H1 (cell line): Measurements from ENCODE around the gene CENATAC. TPM values are rescaled to one million over a fixed set of nuclear protein-coding genes. Genes with fewer than 3 reads are reported as not detected.

ENCODE experiments used
- CTCF ChIA-PET: fragments of 300-600 bp; sonication (Branson Sonifier 250); formaldehyde crosslinking; loops from one replicate; lab custom pipeline; 2021; ENCODE audit not compliant: partially characterized antibody; lab: Charles Lee
- POLR2A ChIA-PET: fragments of 300-600 bp; sonication (Branson Sonifier 250); formaldehyde crosslinking; loops from one replicate; lab custom pipeline; 2021; ENCODE audit warnings: inconsistent platforms; ENCODE audit not compliant: partially characterized antibody; lab: Charles Lee
- DNase-seq, 2 experiments: peaks; one replicate each; pipeline versions ENCODE4 v3.0.0 to v3.0.0-alpha.2; 2010 to 2022; ENCODE audit warnings: low spot score in 2 of 2, low read depth in 1 of 2, mixed read lengths in 1 of 2
- FAIRE-seq: peaks from 2 replicates; lab custom pipeline; 2011; peaks lifted over from hg19 to GRCh38; lab: Jason Lieb, UNC
- H2AFZ ChIP-seq: 2 replicates; pipeline ENCODE4 v1.8.1; 2012; ENCODE audit warnings: low read length, inconsistent platforms
- H2AK5ac ChIP-seq: 2 replicates; pipeline ENCODE4 v1.6.1; 2013; ENCODE audit warnings: low read depth, low read length
- H2BK120ac ChIP-seq: replicated peaks from 2 replicates; pipeline ENCODE3; 2013; ENCODE audit warnings: low read depth, low read length, inconsistent platforms
- H2BK12ac ChIP-seq: 2 replicates; pipeline ENCODE4 v1.6.1; 2013; ENCODE audit warnings: low read depth, low read length
- H2BK15ac ChIP-seq: 2 replicates; pipeline ENCODE4 v1.6.1; 2013; ENCODE audit warnings: low read length
- H2BK20ac ChIP-seq: 2 replicates; pipeline ENCODE4 v1.6.1; 2013; ENCODE audit warnings: low read length
- H2BK5ac ChIP-seq: 2 replicates; pipeline ENCODE4 v1.6.1; 2013; ENCODE audit warnings: low read depth, low read length
- H3K14ac ChIP-seq: 2 replicates; pipeline ENCODE4 v1.6.1; 2013; ENCODE audit warnings: inconsistent platforms; ENCODE audit not compliant: insufficient read length
- H3K18ac ChIP-seq: 2 replicates; pipeline ENCODE4 v1.6.1; 2013; ENCODE audit warnings: low read length; ENCODE audit errors: extremely low read depth
- H3K23ac ChIP-seq: 2 replicates; pipeline ENCODE4 v1.6.1; 2013; ENCODE audit warnings: inconsistent platforms; ENCODE audit not compliant: insufficient read length
- H3K23me2 ChIP-seq: 2 replicates; pipeline ENCODE4 v1.6.1; 2013; ENCODE audit warnings: low read depth, low read length
- H3K27ac ChIP-seq: 2 replicates; pipeline ENCODE4 v1.6.1; 2011; ENCODE audit warnings: low read depth, low read length, inconsistent platforms
- H3K27me3 ChIP-seq, 4 experiments: replicated peaks in 1 of 4; 1 replicate in 1 of 4; 2 replicates in 3 of 4; pipeline versions ENCODE4 v1.6.1 to v1.8.1; 2011 to 2013; ENCODE audit warnings: low read length in 3 of 4, mild to moderate bottlenecking in 3 of 4, inconsistent platforms in 2 of 4, mixed read lengths in 2 of 4, moderate library complexity in 1 of 4; ENCODE audit not compliant: control insufficient read depth in 3 of 4, insufficient read depth in 3 of 4; ENCODE audit errors: extremely low read depth in 1 of 4
- H3K36me3 ChIP-seq, 4 experiments: 2 replicates each; pipeline versions ENCODE4 v1.6.1 to v1.8.1; 2011 to 2013; ENCODE audit warnings: mild to moderate bottlenecking in 4 of 4, low read length in 3 of 4, moderate library complexity in 2 of 4, control low read depth in 1 of 4, inconsistent platforms in 1 of 4; ENCODE audit not compliant: insufficient read depth in 4 of 4, control insufficient read depth in 2 of 4
- H3K4ac ChIP-seq: replicated peaks from 2 replicates; pipeline ENCODE3; 2013; ENCODE audit warnings: low read length, low read depth, mixed read lengths, inconsistent platforms; ENCODE audit not compliant: insufficient read length
- H3K4me1 ChIP-seq, 4 experiments: replicated peaks in 1 of 4; 1 replicate in 1 of 4; 2 replicates in 3 of 4; pipeline versions ENCODE4 v1.6.1 to v1.8.1; 2011 to 2013; ENCODE audit warnings: low read length in 3 of 4, inconsistent platforms in 2 of 4, mixed read lengths in 1 of 4; ENCODE audit not compliant: insufficient read depth in 4 of 4, control insufficient read depth in 3 of 4
- H3K4me2 ChIP-seq, 2 experiments: 2 replicates each; pipeline versions ENCODE4 v1.6.1 to v1.8.1; 2011 to 2013; ENCODE audit warnings: low read depth in 2 of 2, low read length in 2 of 2, control low read depth in 1 of 2, inconsistent platforms in 1 of 2, mild to moderate bottlenecking in 1 of 2; ENCODE audit not compliant: insufficient read depth in 1 of 2
- H3K4me3 ChIP-seq, 4 experiments: fragments of 200-600, 300-600 bp in 1 of 4; sonication (generic), shearing (Covaris generic), sonication (Bioruptor Twin) in 1 of 4; 2 replicates each; pipeline versions ENCODE4 v1.5.1 to v1.8.1; 2011 to 2016; ENCODE audit warnings: low read length in 4 of 4, low read depth in 3 of 4, control low read depth in 2 of 4, inconsistent platforms in 2 of 4, mild to moderate bottlenecking in 2 of 4, mixed read lengths in 1 of 4, moderate library complexity in 1 of 4; ENCODE audit not compliant: insufficient read depth in 2 of 4; ENCODE audit errors: extremely low read depth in 1 of 4
- H3K56ac ChIP-seq: replicated peaks from 2 replicates; pipeline ENCODE3; 2013; ENCODE audit warnings: low read depth, mild to moderate bottlenecking, mixed read lengths, low read length, inconsistent platforms; ENCODE audit not compliant: insufficient read length
- H3K79me1 ChIP-seq: 2 replicates; pipeline ENCODE4 v1.6.1; 2013; ENCODE audit warnings: low read depth, low read length, control low read depth
- H3K79me2 ChIP-seq, 2 experiments: 2 replicates each; pipeline versions ENCODE4 v1.6.1 to v1.8.1; 2012 to 2013; ENCODE audit warnings: low read length in 2 of 2, mild to moderate bottlenecking in 2 of 2, inconsistent platforms in 1 of 2; ENCODE audit not compliant: insufficient read depth in 2 of 2, control insufficient read depth in 1 of 2
- H3K9ac ChIP-seq, 4 experiments: replicated peaks in 1 of 4; 1 replicate in 1 of 4; 2 replicates in 3 of 4; pipeline versions ENCODE4 v1.6.1 to v1.8.1; 2011 to 2013; ENCODE audit warnings: low read depth in 3 of 4, low read length in 3 of 4, control low read depth in 2 of 4, mild to moderate bottlenecking in 2 of 4, moderate library complexity in 2 of 4, inconsistent platforms in 1 of 4; ENCODE audit errors: extremely low read depth in 1 of 4
- H3K9me3 ChIP-seq, 2 experiments: 2 replicates each; pipeline versions ENCODE4 v1.6.1 to v1.8.1; 2012 to 2013; ENCODE audit warnings: mild to moderate bottlenecking in 2 of 2, moderate library complexity in 2 of 2, control low read depth in 1 of 2, inconsistent platforms in 1 of 2, low read depth in 1 of 2, low read length in 1 of 2, mixed read lengths in 1 of 2; ENCODE audit not compliant: insufficient read depth in 2 of 2
- H4K20me1 ChIP-seq, 2 experiments: replicated peaks in 1 of 2; 2 replicates each; pipeline versions ENCODE3 to v1.8.1; 2011 to 2013; ENCODE audit warnings: inconsistent platforms in 2 of 2, low read length in 2 of 2, mild to moderate bottlenecking in 1 of 2; ENCODE audit not compliant: insufficient read depth in 2 of 2, control insufficient read depth in 1 of 2
- H4K5ac ChIP-seq: 2 replicates; pipeline ENCODE4 v1.6.1; 2013; ENCODE audit warnings: low read length, low read depth, mixed read lengths, inconsistent platforms; ENCODE audit not compliant: insufficient read length
- H4K8ac ChIP-seq: 2 replicates; pipeline ENCODE4 v1.8.0; 2013; ENCODE audit warnings: mild to moderate bottlenecking, moderate library complexity, low read length, inconsistent platforms; ENCODE audit not compliant: insufficient read depth; ENCODE audit errors: extremely low read depth
- H4K91ac ChIP-seq: replicated peaks from 2 replicates; pipeline ENCODE3; 2013; ENCODE audit warnings: low read length, mixed read lengths, inconsistent platforms; ENCODE audit not compliant: insufficient read length
- EZH2 ChIP-seq: fragments of 200-600 bp; sonication (generic); IDR thresholded peaks from 2 replicates; pipeline ENCODE4 v1.7.1; 2012; ENCODE audit warnings: low read depth, mild to moderate bottlenecking, moderate library complexity, low read length, inconsistent platforms; ENCODE audit not compliant: severe bottlenecking
- FOSL1 ChIP-seq: IDR thresholded peaks from 2 replicates; pipeline ENCODE4 v1.6.1; 2011; ENCODE audit warnings: mild to moderate bottlenecking, low read depth, low read length, moderate library complexity; ENCODE audit not compliant: insufficient read depth
- POLR2AphosphoS5 ChIP-seq: IDR thresholded peaks from 2 replicates; pipeline ENCODE4 v1.6.1; 2011; ENCODE audit warnings: low read depth, low read length
- POU5F1 ChIP-seq: IDR thresholded peaks from 2 replicates; pipeline ENCODE4 v1.6.1; 2011; ENCODE audit warnings: low read depth, mild to moderate bottlenecking, low read length, moderate library complexity
- SP2 ChIP-seq: IDR thresholded peaks from 2 replicates; pipeline ENCODE4 v1.6.1; 2012; ENCODE audit warnings: mild to moderate bottlenecking, low read length, inconsistent platforms
- USF2 ChIP-seq: IDR thresholded peaks from 2 replicates; pipeline ENCODE4 v1.6.1; 2011; ENCODE audit warnings: low read length, improper control_type of control experiment
- WGBS, 2 experiments: shearing (Covaris generic) in 1 of 2; methylation state at CpG; one replicate each; pipeline versions ENCODE4 v1.1.6 to v1.1.7; 2013 to 2015; ENCODE audit warnings: low lambda C conversion rate in 2 of 2, mixed read lengths in 2 of 2, inconsistent platforms in 1 of 2, low coverage in 1 of 2, missing lambda C conversion rate in 1 of 2; ENCODE audit not compliant: insufficient replicate concordance in 2 of 2, insufficient coverage in 1 of 2, insufficient read length in 1 of 2; ENCODE audit errors: extremely low coverage in 1 of 2, missing lambda C conversion rate in 1 of 2; 5-methylcytosine and 5-hydroxymethylcytosine counted together
- polyA plus RNA-seq, 7 experiments: library from polyadenylated mRNA; depleted of rRNA in 3 of 7; stranded (reverse) in 5 of 7; unstranded in 2 of 7; fragments of >200 nt in 5 of 7; fragments of 200-250 nt in 2 of 7; gene quantifications; 1 replicate in 5 of 7; 2 replicates in 1 of 7; 4 replicates in 1 of 7; pipeline versions ENCODE4 v1.2.1 to v1.2.3, GENCODE V29; 2011 to 2013; ENCODE audit warnings: missing spikeins in 2 of 7, mixed read lengths in 2 of 7
- total RNA-seq: library from RNA; stranded (reverse); fragmentation: NEBNext Ultra II Directional; extraction: Animal tissue kit (Norgen Biotek cat#: 25700); gene quantifications from 2 replicates; pipeline ENCODE4 v1.2.1, GENCODE V29; 2021

The CENATAC gene
- total and polyA plus RNA-seq, 2 of the 8 experiments (the other 6 are each of a cell fraction or from before 2014, with no cell fraction given), result 22.7 to 36.4 TPM

- Histone ChIP-seq H4K20me1 (peaks cover 3 to 27% of the 10 kb centered on the region in 2 experiments), H3K9me3 (no peaks in the 10 kb centered on the region), H3K14ac (no peak overlapping the region), H3K4me2 (no peak overlapping the region), H3K23me2 (no peaks in the 10 kb centered on the region; the same call in 1 of the 2 replicates), H3K79me2 (no peaks in the 10 kb centered on the region), H3K4me3 (no peak overlapping the region), H2BK5ac (no peak overlapping the region), H2AK5ac (no peak overlapping the region), H2AFZ (no peak overlapping the region), H4K5ac (no peak overlapping the region), H3K27ac (no peak overlapping the region), H4K91ac (no peak overlapping the region), H3K79me1 (0 out of 2 replicates have a peak, but pooled peaks cover 5% of the 10 kb centered on the region), H2BK15ac (no peak overlapping the region), H3K36me3 (peaks cover 53 to 81% (median 76%) of the 10 kb centered on the region in 4 experiments), H2BK120ac (no peak overlapping the region), H2BK20ac (no peak overlapping the region), H3K4ac (no peak overlapping the region), H3K23ac (no peak overlapping the region), H3K4me1 (peaks cover 0 to 3% (median 0%) of the 10 kb centered on the region in 4 experiments; a peak in 1 of 7 replicates), H3K18ac (no peak overlapping the region), H3K56ac (no peak overlapping the region), H2BK12ac (no peak overlapping the region), H3K27me3 (no peaks in the 10 kb centered on the region), H4K8ac (no peak overlapping the region), H3K9ac (no peak overlapping the region)
- 87% methylated on average over 9 of the region's 9 CpGs; no CpG with 5 or more reads in 1 of the 2 experiments for WGBS, 2 experiments
- ChIA-PET POLR2A (interaction anchor here (0.6 to 2.2 kb wide), 8 partner anchors 8 to 51 kb away, joined by 3 to 10 read pairs (median 4); partner anchors contain the start of genes HYOU1, RPS25 and TRAPPC4), CTCF (interaction anchor here (0.6 to 1.4 kb wide), 6 partner anchors 14 to 1570 kb away, joined by 3 read pairs; no protein-coding TSS in a partner anchor)
- FAIRE-seq (no peak), DNase-seq (no peak)
- TF ChIP-seq SP2 (no peak), USF2 (no peak), EZH2 (no peak), POU5F1 (no peak), FOSL1 (no peak), POLR2AphosphoS5 (no peak)
Observed at GRCh38 chr11:119048644-119049043, 50.7 kb downstream of the CENATAC start.
